Measurements from ENCODE around the gene TLR4.

DNA sequence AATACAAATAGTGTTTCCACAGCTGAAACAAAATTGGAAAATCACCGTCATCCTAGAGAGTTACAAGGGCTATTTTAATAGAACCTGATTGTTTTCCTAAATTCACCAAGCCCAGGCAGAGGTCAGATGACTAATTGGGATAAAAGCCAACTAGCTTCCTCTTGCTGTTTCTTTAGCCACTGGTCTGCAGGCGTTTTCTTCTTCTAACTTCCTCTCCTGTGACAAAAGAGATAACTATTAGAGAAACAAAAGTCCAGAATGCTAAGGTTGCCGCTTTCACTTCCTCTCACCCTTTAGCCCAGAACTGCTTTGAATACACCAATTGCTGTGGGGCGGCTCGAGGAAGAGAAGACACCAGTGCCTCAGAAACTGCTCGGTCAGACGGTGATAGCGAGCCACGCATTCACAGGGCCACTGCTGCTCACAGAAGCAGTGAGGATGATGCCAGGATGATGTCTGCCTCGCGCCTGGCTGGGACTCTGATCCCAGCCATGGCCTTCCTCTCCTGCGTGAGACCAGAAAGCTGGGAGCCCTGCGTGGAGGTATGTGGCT lies at the start of gene TLR4:
- peak; percentile 85 for TF ChIP-seq POLR2A (IDR thresholded peaks at IDR 0.05)
- TF ChIP-seq, protein P1, sequence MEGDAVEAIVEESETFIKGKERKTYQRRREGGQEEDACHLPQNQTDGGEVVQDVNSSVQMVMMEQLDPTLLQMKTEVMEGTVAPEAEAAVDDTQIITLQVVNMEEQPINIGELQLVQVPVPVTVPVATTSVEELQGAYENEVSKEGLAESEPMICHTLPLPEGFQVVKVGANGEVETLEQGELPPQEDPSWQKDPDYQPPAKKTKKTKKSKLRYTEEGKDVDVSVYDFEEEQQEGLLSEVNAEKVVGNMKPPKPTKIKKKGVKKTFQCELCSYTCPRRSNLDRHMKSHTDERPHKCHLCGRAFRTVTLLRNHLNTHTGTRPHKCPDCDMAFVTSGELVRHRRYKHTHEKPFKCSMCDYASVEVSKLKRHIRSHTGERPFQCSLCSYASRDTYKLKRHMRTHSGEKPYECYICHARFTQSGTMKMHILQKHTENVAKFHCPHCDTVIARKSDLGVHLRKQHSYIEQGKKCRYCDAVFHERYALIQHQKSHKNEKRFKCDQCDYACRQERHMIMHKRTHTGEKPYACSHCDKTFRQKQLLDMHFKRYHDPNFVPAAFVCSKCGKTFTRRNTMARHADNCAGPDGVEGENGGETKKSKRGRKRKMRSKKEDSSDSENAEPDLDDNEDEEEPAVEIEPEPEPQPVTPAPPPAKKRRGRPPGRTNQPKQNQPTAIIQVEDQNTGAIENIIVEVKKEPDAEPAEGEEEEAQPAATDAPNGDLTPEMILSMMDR (IDR thresholded peaks at IDR 0.05) = no peak
